Keratinocyte (primary cell): ENCODE data around the gene CLPTM1L.

Source experiments
- CTCF ChIP-seq, 3 experiments: IDR thresholded peaks in 1 of 3; conservative IDR thresholded peaks in 1 of 3; optimal IDR thresholded peaks in 1 of 3; 2 replicates in 2 of 3; 3 replicates in 1 of 3; pipeline versions ENCODE3 to v1.5.1; 2011; ENCODE audit warnings: low read length in 3 of 3, mild to moderate bottlenecking in 3 of 3, moderate library complexity in 2 of 3, control low read depth in 1 of 3, inconsistent platforms in 1 of 3; ENCODE audit not compliant: insufficient read depth in 2 of 3; ENCODE audit errors: extremely low read depth in 1 of 3
- EZH2 ChIP-seq: IDR thresholded peaks from one replicate; pipeline ENCODE4 v1.6.1; 2012; ENCODE audit warnings: inconsistent platforms, mild to moderate bottlenecking, low read length, moderate library complexity

- no peak for TF ChIP-seq CTCF (optimal IDR thresholded peaks at IDR 0.05 in 1 of 3, IDR thresholded peaks at IDR 0.05 in 1 of 3, conservative IDR thresholded peaks at IDR 0.05 in 1 of 3; ENCODE audit: extremely low read depth in 1 of 3, insufficient read depth in 2 of 3, low read length in 3 of 3)
- no peak for TF ChIP-seq EZH2
Measured at GRCh38 chr5:1295650-1296037, 49.3 kb downstream of the CLPTM1L start.
